ENCODE results near the gene IFIT1. TPM values are rescaled to one million over a fixed set of nuclear protein-coding genes. Genes with fewer than 3 reads are reported as not detected.

IFIT1 gene
- total and polyA plus RNA-seq, 2 experiments from 2014 or later: 1.5 to 3.9 TPM

DNA sequence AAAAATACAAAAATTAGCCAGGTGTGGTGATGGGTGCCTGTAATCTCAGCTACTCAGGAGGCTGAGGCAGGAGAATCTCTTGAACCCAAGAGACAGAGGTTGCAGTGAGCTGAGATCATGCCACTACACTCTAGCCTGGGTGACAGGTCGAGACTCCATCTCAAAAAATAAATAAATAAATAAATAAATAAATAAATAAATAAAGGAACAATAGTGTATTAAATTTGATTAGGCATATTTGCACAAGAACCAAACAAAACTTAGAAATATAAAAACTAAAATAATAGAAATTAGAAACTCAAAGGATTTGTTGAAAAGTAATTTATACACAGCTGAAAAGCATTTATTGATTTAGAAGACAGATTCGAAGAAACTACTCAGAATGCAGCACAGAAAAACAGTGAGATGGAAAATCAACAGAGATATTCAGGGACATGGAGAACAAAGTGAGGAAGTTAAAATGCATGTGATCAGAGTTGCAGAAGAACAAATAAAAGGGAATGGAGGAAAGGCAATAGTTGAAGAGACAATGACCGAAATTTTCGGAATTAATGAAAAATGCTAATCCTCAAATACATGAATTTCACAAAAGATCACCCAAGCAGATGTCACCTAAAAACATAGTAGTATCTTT, 46.9 kb upstream of the IFIT1 start:
- peaks cover 60% of the 10 kb centered on the region for H3K4me1 Mint-ChIP-seq
- no peak for ATAC-seq
- peak overlapping the region; percentile 96 for H3K27ac Mint-ChIP-seq

More for the DNA sequence above, 46.9 kb upstream of the IFIT1 start:
- Histone ChIP-seq H3K4me3 (no peak overlapping the region), H3K9me2 (ENCODE audit: insufficient read depth) (no peaks in the 10 kb centered on the region; the same call in 1 of the 2 replicates), H3K36me3 (ENCODE audit: insufficient read depth) (no peaks in the 10 kb centered on the region), H3K27me3 (ENCODE audit: insufficient read depth) (no peaks in the 10 kb centered on the region), H3F3A (replicated peaks; ENCODE audit: low read depth) (no peaks in the 10 kb centered on the region), H3K79me2 (replicated peaks; ENCODE audit: insufficient read depth) (no peaks in the 10 kb centered on the region), H4K20me1 (replicated peaks; ENCODE audit: insufficient read depth) (no peaks in the 10 kb centered on the region), H3K4me2 (no peak overlapping the region), H2AFZ (no peak overlapping the region), H3K4me1 (ENCODE audit: insufficient read depth) (peaks cover 46% of the 10 kb centered on the region), H3K27ac (ENCODE audit: low read depth) (peak overlapping the region; percentile 73; the same call in 1 of the 2 replicates)
- no peaks in the 10 kb centered on the region for H3K9me3 Mint-ChIP-seq
- no peak for DNase-seq (ENCODE audit: low spot score)
- no peaks in the 10 kb centered on the region for H3K36me3 Mint-ChIP-seq (ENCODE audit: low read depth)
- H3K27me3 Mint-ChIP-seq (ENCODE audit: insufficient read depth, low read depth, poor library complexity): no peaks in the 10 kb centered on the region
- TF ChIP-seq EZH2 (IDR thresholded peaks at IDR 0.05; ENCODE audit: low read depth, unreplicated experiment): no peak
- no peak for TF ChIP-seq ZNF114 (CRISPR knock-in tag; IDR thresholded peaks at IDR 0.05)
- TF ChIP-seq, protein P1, sequence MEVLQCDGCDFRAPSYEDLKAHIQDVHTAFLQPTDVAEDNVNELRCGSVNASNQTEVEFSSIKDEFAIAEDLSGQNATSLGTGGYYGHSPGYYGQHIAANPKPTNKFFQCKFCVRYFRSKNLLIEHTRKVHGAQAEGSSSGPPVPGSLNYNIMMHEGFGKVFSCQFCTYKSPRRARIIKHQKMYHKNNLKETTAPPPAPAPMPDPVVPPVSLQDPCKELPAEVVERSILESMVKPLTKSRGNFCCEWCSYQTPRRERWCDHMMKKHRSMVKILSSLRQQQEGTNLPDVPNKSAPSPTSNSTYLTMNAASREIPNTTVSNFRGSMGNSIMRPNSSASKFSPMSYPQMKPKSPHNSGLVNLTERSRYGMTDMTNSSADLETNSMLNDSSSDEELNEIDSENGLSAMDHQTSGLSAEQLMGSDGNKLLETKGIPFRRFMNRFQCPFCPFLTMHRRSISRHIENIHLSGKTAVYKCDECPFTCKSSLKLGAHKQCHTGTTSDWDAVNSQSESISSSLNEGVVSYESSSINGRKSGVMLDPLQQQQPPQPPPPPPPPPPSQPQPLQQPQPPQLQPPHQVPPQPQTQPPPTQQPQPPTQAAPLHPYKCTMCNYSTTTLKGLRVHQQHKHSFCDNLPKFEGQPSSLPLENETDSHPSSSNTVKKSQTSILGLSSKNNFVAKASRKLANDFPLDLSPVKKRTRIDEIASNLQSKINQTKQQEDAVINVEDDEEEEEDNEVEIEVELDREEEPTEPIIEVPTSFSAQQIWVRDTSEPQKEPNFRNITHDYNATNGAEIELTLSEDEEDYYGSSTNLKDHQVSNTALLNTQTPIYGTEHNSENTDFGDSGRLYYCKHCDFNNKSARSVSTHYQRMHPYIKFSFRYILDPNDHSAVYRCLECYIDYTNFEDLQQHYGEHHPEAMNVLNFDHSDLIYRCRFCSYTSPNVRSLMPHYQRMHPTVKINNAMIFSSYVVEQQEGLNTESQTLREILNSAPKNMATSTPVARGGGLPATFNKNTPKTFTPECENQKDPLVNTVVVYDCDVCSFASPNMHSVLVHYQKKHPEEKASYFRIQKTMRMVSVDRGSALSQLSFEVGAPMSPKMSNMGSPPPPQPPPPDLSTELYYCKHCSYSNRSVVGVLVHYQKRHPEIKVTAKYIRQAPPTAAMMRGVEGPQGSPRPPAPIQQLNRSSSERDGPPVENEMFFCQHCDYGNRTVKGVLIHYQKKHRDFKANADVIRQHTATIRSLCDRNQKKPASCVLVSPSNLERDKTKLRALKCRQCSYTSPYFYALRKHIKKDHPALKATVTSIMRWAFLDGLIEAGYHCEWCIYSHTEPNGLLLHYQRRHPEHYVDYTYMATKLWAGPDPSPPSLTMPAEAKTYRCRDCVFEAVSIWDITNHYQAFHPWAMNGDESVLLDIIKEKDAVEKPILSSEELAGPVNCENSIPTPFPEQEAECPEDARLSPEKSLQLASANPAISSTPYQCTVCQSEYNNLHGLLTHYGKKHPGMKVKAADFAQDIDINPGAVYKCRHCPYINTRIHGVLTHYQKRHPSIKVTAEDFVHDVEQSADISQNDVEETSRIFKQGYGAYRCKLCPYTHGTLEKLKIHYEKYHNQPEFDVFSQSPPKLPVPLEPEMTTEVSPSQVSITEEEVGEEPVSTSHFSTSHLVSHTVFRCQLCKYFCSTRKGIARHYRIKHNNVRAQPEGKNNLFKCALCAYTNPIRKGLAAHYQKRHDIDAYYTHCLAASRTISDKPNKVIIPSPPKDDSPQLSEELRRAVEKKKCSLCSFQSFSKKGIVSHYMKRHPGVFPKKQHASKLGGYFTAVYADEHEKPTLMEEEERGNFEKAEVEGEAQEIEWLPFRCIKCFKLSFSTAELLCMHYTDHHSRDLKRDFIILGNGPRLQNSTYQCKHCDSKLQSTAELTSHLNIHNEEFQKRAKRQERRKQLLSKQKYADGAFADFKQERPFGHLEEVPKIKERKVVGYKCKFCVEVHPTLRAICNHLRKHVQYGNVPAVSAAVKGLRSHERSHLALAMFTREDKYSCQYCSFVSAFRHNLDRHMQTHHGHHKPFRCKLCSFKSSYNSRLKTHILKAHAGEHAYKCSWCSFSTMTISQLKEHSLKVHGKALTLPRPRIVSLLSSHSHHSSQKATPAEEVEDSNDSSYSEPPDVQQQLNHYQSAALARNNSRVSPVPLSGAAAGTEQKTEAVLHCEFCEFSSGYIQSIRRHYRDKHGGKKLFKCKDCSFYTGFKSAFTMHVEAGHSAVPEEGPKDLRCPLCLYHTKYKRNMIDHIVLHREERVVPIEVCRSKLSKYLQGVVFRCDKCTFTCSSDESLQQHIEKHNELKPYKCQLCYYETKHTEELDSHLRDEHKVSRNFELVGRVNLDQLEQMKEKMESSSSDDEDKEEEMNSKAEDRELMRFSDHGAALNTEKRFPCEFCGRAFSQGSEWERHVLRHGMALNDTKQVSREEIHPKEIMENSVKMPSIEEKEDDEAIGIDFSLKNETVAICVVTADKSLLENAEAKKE (CRISPR knock-in tag; IDR thresholded peaks at IDR 0.05): no peak
- TF ChIP-seq POLR2AphosphoS5 (IDR thresholded peaks at IDR 0.05; ENCODE audit: low read depth): no peak
- no peak for TF ChIP-seq ZNF331 (CRISPR knock-in tag; IDR thresholded peaks at IDR 0.05; ENCODE audit: low read depth)
- TF ChIP-seq, protein P2, sequence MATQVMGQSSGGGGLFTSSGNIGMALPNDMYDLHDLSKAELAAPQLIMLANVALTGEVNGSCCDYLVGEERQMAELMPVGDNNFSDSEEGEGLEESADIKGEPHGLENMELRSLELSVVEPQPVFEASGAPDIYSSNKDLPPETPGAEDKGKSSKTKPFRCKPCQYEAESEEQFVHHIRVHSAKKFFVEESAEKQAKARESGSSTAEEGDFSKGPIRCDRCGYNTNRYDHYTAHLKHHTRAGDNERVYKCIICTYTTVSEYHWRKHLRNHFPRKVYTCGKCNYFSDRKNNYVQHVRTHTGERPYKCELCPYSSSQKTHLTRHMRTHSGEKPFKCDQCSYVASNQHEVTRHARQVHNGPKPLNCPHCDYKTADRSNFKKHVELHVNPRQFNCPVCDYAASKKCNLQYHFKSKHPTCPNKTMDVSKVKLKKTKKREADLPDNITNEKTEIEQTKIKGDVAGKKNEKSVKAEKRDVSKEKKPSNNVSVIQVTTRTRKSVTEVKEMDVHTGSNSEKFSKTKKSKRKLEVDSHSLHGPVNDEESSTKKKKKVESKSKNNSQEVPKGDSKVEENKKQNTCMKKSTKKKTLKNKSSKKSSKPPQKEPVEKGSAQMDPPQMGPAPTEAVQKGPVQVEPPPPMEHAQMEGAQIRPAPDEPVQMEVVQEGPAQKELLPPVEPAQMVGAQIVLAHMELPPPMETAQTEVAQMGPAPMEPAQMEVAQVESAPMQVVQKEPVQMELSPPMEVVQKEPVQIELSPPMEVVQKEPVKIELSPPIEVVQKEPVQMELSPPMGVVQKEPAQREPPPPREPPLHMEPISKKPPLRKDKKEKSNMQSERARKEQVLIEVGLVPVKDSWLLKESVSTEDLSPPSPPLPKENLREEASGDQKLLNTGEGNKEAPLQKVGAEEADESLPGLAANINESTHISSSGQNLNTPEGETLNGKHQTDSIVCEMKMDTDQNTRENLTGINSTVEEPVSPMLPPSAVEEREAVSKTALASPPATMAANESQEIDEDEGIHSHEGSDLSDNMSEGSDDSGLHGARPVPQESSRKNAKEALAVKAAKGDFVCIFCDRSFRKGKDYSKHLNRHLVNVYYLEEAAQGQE (IDR thresholded peaks at IDR 0.05; ENCODE audit: unreplicated experiment): no peak
- TF ChIP-seq JUNB (IDR thresholded peaks at IDR 0.05; ENCODE audit: unreplicated experiment): no peak
- H3K4me3 Mint-ChIP-seq: no peak overlapping the region
